MCF 10A (cell line): ENCODE results near the gene RBM14. TPM values are rescaled to one million over a fixed set of nuclear protein-coding genes. Genes with fewer than 3 reads are reported as not detected.

Source experiments
- BruUV-seq: library from RNA; stranded (reverse); fragments of 400-500 nt; replicated peaks from 2 replicates; lab custom pipeline; 2021; lab: Mats Ljungman, UMichigan
- CTCF ChIA-PET: fragments of 300-600 bp; sonication (Branson Sonifier 250); formaldehyde crosslinking; extraction: SDS; loops from one replicate; lab custom pipeline; 2021; ENCODE audit warnings: antibody characterized with exemption, inconsistent platforms; lab: Yijun Ruan, JAX
- POLR2A ChIA-PET: fragments of 300-600, 350-650 bp; sonication (Branson Sonifier 250); formaldehyde crosslinking; extraction: SDS; loops from one replicate; lab custom pipeline; 2020; ENCODE audit warnings: antibody characterized with exemption, inconsistent platforms; lab: Yijun Ruan, JAX
- DNase-seq: peaks from one replicate; pipeline ENCODE4 v3.0.0-alpha.2; 2018; ENCODE audit not compliant: unreplicated experiment
- H3K27ac Mint-ChIP-seq: one replicate; pipeline ENCODE4 v1.8.0; 2022; ENCODE audit warnings: mild to moderate bottlenecking, low read depth, mixed read lengths; ENCODE audit not compliant: unreplicated experiment
- H3K27me3 Mint-ChIP-seq: one replicate; pipeline ENCODE4 v1.8.0; 2022; ENCODE audit warnings: mixed read lengths; ENCODE audit not compliant: insufficient read depth, unreplicated experiment
- H3K36me3 Mint-ChIP-seq: one replicate; pipeline ENCODE4 v1.8.0; 2022; ENCODE audit warnings: mild to moderate bottlenecking, moderate library complexity, mixed read lengths; ENCODE audit not compliant: insufficient read depth, unreplicated experiment
- H3K4me1 Mint-ChIP-seq: one replicate; pipeline ENCODE4 v1.8.0; 2022; ENCODE audit warnings: mixed read lengths; ENCODE audit not compliant: insufficient read depth, unreplicated experiment
- H3K4me3 Mint-ChIP-seq: one replicate; pipeline ENCODE4 v1.8.0; 2022; ENCODE audit warnings: mild to moderate bottlenecking, moderate library complexity, mixed read lengths; ENCODE audit not compliant: unreplicated experiment
- H3K9me3 Mint-ChIP-seq: one replicate; pipeline ENCODE4 v1.8.0; 2022; ENCODE audit warnings: mixed read lengths; ENCODE audit not compliant: unreplicated experiment
- intact Hi-C: fragments of 100-400 bp; cut with micrococcal nuclease; formaldehyde crosslinking; loops from 2 replicates; pipeline ENCODE4 v1.14.1; 2022
- total RNA-seq: library from RNA; stranded (reverse); gene quantifications from 2 replicates; pipeline ENCODE4 v1.2.3, GENCODE V29; 2022
- TF ChIP-seq, protein P1 (sequence below): fragments of 200-600 bp; IDR thresholded peaks from one replicate; pipeline ENCODE4 v1.8.0; 2022; ENCODE audit warnings: antibody characterized with exemption, mild to moderate bottlenecking; ENCODE audit not compliant: unreplicated experiment

The RBM14 gene
- total RNA-seq, 1 experiment from 2014 or later, result 78.1 TPM

- TF ChIP-seq, protein P1, sequence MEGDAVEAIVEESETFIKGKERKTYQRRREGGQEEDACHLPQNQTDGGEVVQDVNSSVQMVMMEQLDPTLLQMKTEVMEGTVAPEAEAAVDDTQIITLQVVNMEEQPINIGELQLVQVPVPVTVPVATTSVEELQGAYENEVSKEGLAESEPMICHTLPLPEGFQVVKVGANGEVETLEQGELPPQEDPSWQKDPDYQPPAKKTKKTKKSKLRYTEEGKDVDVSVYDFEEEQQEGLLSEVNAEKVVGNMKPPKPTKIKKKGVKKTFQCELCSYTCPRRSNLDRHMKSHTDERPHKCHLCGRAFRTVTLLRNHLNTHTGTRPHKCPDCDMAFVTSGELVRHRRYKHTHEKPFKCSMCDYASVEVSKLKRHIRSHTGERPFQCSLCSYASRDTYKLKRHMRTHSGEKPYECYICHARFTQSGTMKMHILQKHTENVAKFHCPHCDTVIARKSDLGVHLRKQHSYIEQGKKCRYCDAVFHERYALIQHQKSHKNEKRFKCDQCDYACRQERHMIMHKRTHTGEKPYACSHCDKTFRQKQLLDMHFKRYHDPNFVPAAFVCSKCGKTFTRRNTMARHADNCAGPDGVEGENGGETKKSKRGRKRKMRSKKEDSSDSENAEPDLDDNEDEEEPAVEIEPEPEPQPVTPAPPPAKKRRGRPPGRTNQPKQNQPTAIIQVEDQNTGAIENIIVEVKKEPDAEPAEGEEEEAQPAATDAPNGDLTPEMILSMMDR, result no peak
- Mint-ChIP-seq H3K27me3 (no peaks in the 10 kb centered on the region), H3K36me3 (peaks cover 96% of the 10 kb centered on the region), H3K4me3 (no peak overlapping the region), H3K27ac (no peak overlapping the region), H3K4me1 (peaks cover 5% of the 10 kb centered on the region), H3K9me3 (no peaks in the 10 kb centered on the region)
- ChIA-PET CTCF (interaction anchor here (0.7 kb wide), 1 partner anchor 380 kb away, joined by 3 read pairs; no protein-coding TSS in a partner anchor), POLR2A (interaction anchor here (1.7 to 21.3 kb wide), 2 partner anchors 9 to 11 kb away, joined by 6 to 420 read pairs; partner anchors contain the start of genes RBM14 and RBM4)
- no TSS peak for BruUV-seq
- intact Hi-C loops, result no loop called here
- DNase-seq, result no peak
These were observed 10.0 kb downstream of the RBM14 start for GRCh38 chr11:66626382-66626781.

GRCh38 chr11:66626926-66627325 lies 10.5 kb downstream of the RBM14 start:
- CTCF ChIA-PET, result interaction anchor here (0.6 to 0.7 kb wide), 3 partner anchors 8 to 379 kb away, joined by 3 to 4 read pairs (median 3); no protein-coding TSS in a partner anchor
- Mint-ChIP-seq H3K4me1 (peaks cover 5% of the 10 kb centered on the region), H3K27ac (no peak overlapping the region), H3K27me3 (no peaks in the 10 kb centered on the region), H3K36me3 (peaks cover 96% of the 10 kb centered on the region), H3K9me3 (no peaks in the 10 kb centered on the region), H3K4me3 (no peak overlapping the region)
- TF ChIP-seq, protein P1, result no peak
- intact Hi-C loops, result no loop called here
- DNase-seq, result no peak
- POLR2A ChIA-PET, result interaction anchor here (1.1 to 21.3 kb wide), 3 partner anchors 8 to 10 kb away, joined by 4 to 420 read pairs (median 6); partner anchors contain the start of genes RBM14 and RBM4
- BruUV-seq, result TSS peak; percentile 6

- H3K4me3 Mint-ChIP-seq, result no peak overlapping the region
- CTCF ChIA-PET, result interaction anchor here (0.7 to 1.2 kb wide), 3 partner anchors 9 to 219 kb away, joined by 3 read pairs; no protein-coding TSS in a partner anchor
- H3K36me3 Mint-ChIP-seq, result peaks cover 91% of the 10 kb centered on the region
- DNase-seq, result no peak
- POLR2A ChIA-PET, result interaction anchor here (0.7 to 21.3 kb wide), 5 partner anchors 8 to 48 kb away, joined by 3 to 420 read pairs (median 6); partner anchors contain the start of genes RBM14 and RBM4
- intact Hi-C loops, result no loop called here
- BruUV-seq, result no TSS peak
- H3K4me1 Mint-ChIP-seq, result peaks cover 5% of the 10 kb centered on the region
- H3K27me3 Mint-ChIP-seq, result no peaks in the 10 kb centered on the region
- no peaks in the 10 kb centered on the region for H3K9me3 Mint-ChIP-seq
- TF ChIP-seq, protein P1, result no peak
- H3K27ac Mint-ChIP-seq, result no peak overlapping the region
These were observed 11.7 kb downstream of the RBM14 start for GRCh38 chr11:66628061-66628603.

DNA sequence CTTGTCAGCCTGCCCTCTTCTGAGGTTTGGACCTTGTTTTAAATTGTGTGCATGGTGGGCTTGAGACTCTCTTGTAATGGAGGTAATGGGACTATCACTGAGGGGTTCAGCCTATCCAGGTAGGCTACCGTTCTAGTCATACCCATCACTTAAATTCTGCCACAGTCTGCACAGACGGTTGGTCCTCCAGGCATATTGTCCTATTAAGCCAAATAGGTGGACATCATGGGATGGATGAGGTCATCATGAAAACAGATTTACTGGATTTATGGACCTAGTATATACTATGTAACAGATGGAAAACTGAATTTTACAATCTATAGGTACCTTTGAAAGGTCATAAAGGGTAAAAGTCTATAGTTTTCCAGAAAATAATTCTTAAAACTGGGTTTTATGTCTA lies 12.9 kb downstream of the RBM14 start:
- Mint-ChIP-seq H3K27ac (no peak overlapping the region), H3K27me3 (no peaks in the 10 kb centered on the region), H3K36me3 (peaks cover 92% of the 10 kb centered on the region), H3K4me1 (peaks cover 5% of the 10 kb centered on the region), H3K4me3 (no peak overlapping the region), H3K9me3 (no peaks in the 10 kb centered on the region)
- intact Hi-C loops, result no loop called here
- BruUV-seq, result no TSS peak
- TF ChIP-seq, protein P1, result no peak
- no peak for DNase-seq
- ChIA-PET CTCF (interaction anchor here (1.0 to 1.1 kb wide), 2 partner anchors 10 to 40 kb away, joined by 5 to 8 read pairs; no protein-coding TSS in a partner anchor), POLR2A (interaction anchor here (0.9 to 21.3 kb wide), 3 partner anchors 8 to 27 kb away, joined by 3 to 420 read pairs (median 420); partner anchors contain the start of genes RBM14 and RBM4)
